Choroid plexus epithelial cell (primary cell): ENCODE results near the gene CREBBP.

ENCODE experiments used
- DNase-seq: peaks from one replicate; pipeline ENCODE4 v3.0.0-alpha.2; 2010; ENCODE audit warnings: low read depth
- H3K4me3 ChIP-seq: 2 replicates; pipeline ENCODE4 v1.5.1; 2011; ENCODE audit warnings: low read depth, mild to moderate bottlenecking, control low read depth, low read length, moderate library complexity
- CTCF ChIP-seq: conservative IDR thresholded peaks from 2 replicates; pipeline ENCODE4 v1.5.1; 2011; ENCODE audit warnings: low read depth, mild to moderate bottlenecking, control low read depth, inconsistent platforms, low read length, moderate library complexity

The CREBBP gene

GRCh38 chr16:3816326-3816725 is 64.2 kb downstream of the CREBBP start:
- TF ChIP-seq CTCF = no peak
- H3K4me3 ChIP-seq = no peak overlapping the region
- DNase-seq = no peak

GRCh38 chr16:3814755-3815154 is 65.8 kb downstream of the CREBBP start:
- no peak for DNase-seq
- TF ChIP-seq CTCF = no peak
- H3K4me3 ChIP-seq = no peak overlapping the region

GRCh38 chr16:3812469-3813172 is 67.9 kb downstream of the CREBBP start:
- no peak for TF ChIP-seq CTCF
- no peak for DNase-seq
- no peak overlapping the region for H3K4me3 ChIP-seq

- DNase-seq = no peak
- no peak for TF ChIP-seq CTCF
- H3K4me3 ChIP-seq = no peak overlapping the region
Observed at GRCh38 chr16:3810818-3811217, 69.7 kb downstream of the CREBBP start.

- no peak for DNase-seq
- TF ChIP-seq CTCF = no peak
- H3K4me3 ChIP-seq = no peak overlapping the region
Observed at GRCh38 chr16:3810198-3810664, 70.3 kb downstream of the CREBBP start.

GRCh38 chr16:3808308-3809063 is 72.0 kb downstream of the CREBBP start:
- DNase-seq = no peak
- no peak for TF ChIP-seq CTCF
- H3K4me3 ChIP-seq = no peak overlapping the region
